Measurements from ENCODE around the gene SLC49A4.

- TF ChIP-seq CTCF (IDR thresholded peaks at IDR 0.05; ENCODE audit: control extremely low read depth in 1 of 3, insufficient read depth in 1 of 3, low read depth in 1 of 3, low read length in 3 of 3) (no peak), SIN3A (conservative IDR thresholded peaks at IDR 0.05 in 1 of 2, IDR thresholded peaks at IDR 0.05 in 1 of 2; ENCODE audit: low read depth in 1 of 2, low read length in 2 of 2) (no peak), SIX5 (IDR thresholded peaks at IDR 0.05; ENCODE audit: low read depth, low read length) (no peak), RFX5 (IDR thresholded peaks at IDR 0.05; ENCODE audit: borderline replicate concordance, low read depth, low read length) (no peak), RXRA (IDR thresholded peaks at IDR 0.05; ENCODE audit: insufficient read depth, low read depth, low read length) (no peak), POLR2A (IDR thresholded peaks at IDR 0.05; ENCODE audit: control extremely low read depth in 1 of 2, low read depth in 2 of 2, low read length in 2 of 2) (no peak), GTF2F1 (IDR thresholded peaks at IDR 0.05; ENCODE audit: borderline replicate concordance, low read depth, low read length) (no peak), ATF2 (IDR thresholded peaks at IDR 0.05; ENCODE audit: low read length) (no peak), CBX5 (IDR thresholded peaks at IDR 0.05; ENCODE audit: low read depth, low read length) (no peak), POLR2AphosphoS5 (IDR thresholded peaks at IDR 0.05; ENCODE audit: low read depth, low read length) (no peak)
These were observed 121.7 kb downstream of the SLC49A4 start for GRCh38 chr3:122916580-122916979.

All from H1 (cell line).